ENCODE results near the gene VPS52.

The VPS52 gene

DNA sequence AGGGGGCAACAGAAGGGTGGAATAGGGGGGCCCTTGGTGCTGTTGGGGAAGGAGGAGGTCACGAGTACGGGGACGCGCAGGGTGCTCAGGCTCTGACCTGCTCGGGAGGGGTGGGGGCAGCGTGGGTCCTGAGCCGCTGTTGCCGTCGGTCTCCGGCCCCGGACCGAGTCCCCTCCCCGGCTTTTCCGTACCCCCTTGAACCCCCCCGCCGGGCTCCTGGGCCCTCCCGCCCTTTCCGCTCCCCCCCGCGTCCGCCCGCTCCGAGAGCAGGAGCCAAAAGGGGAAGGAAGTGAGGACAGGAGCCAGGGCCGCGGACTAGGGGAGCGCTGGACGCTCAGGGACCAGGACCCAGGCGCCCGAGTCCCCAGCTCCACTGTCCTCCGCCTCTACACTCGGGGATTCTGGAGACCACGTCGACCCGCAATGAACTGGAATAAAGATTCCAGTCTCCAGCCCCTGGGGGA lies 27.1 kb upstream of the VPS52 start, which contains the start of gene RGL2:
RGL2 (minus strand) TSS at position 170 of the 464 bp plus-strand sequence. CDS start 332 bp downstream, outside the sequence.
- no peak for TF ChIP-seq TEAD4 (IDR thresholded peaks at IDR 0.05)
- TF ChIP-seq ZBTB7A (IDR thresholded peaks at IDR 0.05; ENCODE audit: low read depth): peak; percentile 53; the same call in 1 of the 2 replicates

DNA sequence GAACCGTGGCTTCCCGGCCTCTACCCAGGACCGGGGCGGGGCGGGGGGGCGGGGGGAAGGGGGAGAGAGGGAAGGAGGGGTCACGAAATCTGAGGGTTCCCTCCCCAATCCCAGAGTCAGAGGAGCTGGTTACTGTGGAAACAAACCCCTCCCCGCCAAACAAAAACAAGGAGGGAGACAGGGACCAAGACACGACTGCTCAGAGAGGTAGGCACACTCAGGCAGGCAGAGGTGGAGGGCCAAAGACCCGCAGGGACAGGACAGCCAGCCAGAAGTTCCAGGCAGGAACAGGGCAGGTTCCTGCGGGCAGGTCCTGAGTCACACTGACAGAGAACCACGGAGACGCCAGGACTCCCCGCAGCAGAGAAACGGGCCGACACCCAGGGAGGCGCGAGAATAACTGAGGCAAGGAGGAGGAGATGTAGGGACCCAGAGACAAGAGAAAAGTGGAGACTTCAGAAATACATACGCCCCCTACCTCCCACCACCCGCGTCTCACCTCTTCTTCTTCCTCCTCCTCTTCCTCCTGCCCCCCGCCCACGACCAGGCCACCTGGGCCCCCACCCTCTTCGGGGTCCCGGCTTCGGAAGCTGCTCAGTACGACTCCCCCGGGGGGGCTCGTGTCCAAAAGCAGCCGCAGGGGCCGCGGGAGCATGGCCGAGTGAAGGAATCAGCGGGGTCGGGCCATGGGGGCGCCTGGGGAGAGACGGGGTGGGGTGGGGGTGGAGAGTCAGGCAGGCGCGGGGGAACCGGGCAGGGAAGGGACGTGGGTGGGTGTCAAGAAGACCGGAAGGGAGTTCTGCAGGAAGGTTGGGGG lies 26.5 kb upstream of the VPS52 start:
- TF ChIP-seq RAD21 (IDR thresholded peaks at IDR 0.05; ENCODE audit: low read depth) (no peak), TAF1 (IDR thresholded peaks at IDR 0.05; ENCODE audit: low read depth) (0 out of 2 replicates have a peak, but pooled peaks have one; percentile 29), ZBTB7A (IDR thresholded peaks at IDR 0.05; ENCODE audit: low read depth) (peak; percentile 12; the same call in 1 of the 2 replicates), NFIC (IDR thresholded peaks at IDR 0.05) (no peak), TEAD4 (IDR thresholded peaks at IDR 0.05) (no peak), CREB1 (IDR thresholded peaks at IDR 0.05; ENCODE audit: low read depth) (no peak), FOXM1 (IDR thresholded peaks at IDR 0.05; ENCODE audit: borderline replicate concordance, low read depth) (no peak), TCF12 (IDR thresholded peaks at IDR 0.05; ENCODE audit: low read depth) (no peak), YY1 (IDR thresholded peaks at IDR 0.05; ENCODE audit: low read depth) (no peak), EP300 (IDR thresholded peaks at IDR 0.05; ENCODE audit: borderline replicate concordance) (no peak)
- TF ChIP-seq, protein P1, sequence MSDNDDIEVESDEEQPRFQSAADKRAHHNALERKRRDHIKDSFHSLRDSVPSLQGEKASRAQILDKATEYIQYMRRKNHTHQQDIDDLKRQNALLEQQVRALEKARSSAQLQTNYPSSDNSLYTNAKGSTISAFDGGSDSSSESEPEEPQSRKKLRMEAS (IDR thresholded peaks at IDR 0.05): no peak; the same call in 1 of the 2 replicates

DNA sequence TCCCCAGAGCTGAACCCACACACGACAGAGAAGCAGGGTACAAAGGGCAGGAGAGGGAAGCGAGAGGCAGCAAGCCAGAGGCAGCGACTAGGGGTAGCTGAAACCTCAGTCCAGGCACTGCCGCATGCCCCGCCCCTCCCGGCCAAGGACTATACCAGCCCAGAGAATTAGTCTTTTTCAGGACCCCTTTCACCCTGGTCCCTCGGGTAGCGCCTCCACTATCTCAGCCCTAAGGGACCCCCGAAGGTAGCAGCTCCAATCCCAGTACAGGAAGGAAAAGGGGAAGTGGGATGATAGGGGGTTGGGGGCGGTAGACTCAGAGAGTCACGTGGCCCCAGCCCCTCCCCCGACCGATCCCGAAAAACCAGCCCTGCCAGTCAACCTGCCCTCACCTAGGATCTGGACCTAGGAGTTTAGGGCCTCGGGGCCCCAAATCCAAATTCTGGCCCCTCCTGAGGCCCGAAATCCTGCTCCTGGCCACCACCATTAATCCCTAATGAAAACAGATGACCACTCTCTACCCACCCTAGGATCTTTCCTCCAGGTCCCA lies 25.8 kb upstream of the VPS52 start:
- TF ChIP-seq TEAD4 (IDR thresholded peaks at IDR 0.05) (no peak), NFIC (IDR thresholded peaks at IDR 0.05) (no peak), CEBPB (IDR thresholded peaks at IDR 0.05) (no peak), RAD21 (IDR thresholded peaks at IDR 0.05; ENCODE audit: low read depth) (no peak), CREB1 (IDR thresholded peaks at IDR 0.05; ENCODE audit: low read depth) (no peak), EGR1 (IDR thresholded peaks at IDR 0.05) (no peak), EP300 (IDR thresholded peaks at IDR 0.05; ENCODE audit: borderline replicate concordance) (no peak; the same call in 1 of the 2 replicates), FOXM1 (IDR thresholded peaks at IDR 0.05; ENCODE audit: borderline replicate concordance, low read depth) (no peak), TAF1 (IDR thresholded peaks at IDR 0.05; ENCODE audit: low read depth) (no peak; the same call in 1 of the 2 replicates), ZBTB7A (IDR thresholded peaks at IDR 0.05; ENCODE audit: low read depth) (peak; percentile 78; the same call in 1 of the 2 replicates), YY1 (IDR thresholded peaks at IDR 0.05; ENCODE audit: low read depth) (no peak)
- TF ChIP-seq, protein P2, sequence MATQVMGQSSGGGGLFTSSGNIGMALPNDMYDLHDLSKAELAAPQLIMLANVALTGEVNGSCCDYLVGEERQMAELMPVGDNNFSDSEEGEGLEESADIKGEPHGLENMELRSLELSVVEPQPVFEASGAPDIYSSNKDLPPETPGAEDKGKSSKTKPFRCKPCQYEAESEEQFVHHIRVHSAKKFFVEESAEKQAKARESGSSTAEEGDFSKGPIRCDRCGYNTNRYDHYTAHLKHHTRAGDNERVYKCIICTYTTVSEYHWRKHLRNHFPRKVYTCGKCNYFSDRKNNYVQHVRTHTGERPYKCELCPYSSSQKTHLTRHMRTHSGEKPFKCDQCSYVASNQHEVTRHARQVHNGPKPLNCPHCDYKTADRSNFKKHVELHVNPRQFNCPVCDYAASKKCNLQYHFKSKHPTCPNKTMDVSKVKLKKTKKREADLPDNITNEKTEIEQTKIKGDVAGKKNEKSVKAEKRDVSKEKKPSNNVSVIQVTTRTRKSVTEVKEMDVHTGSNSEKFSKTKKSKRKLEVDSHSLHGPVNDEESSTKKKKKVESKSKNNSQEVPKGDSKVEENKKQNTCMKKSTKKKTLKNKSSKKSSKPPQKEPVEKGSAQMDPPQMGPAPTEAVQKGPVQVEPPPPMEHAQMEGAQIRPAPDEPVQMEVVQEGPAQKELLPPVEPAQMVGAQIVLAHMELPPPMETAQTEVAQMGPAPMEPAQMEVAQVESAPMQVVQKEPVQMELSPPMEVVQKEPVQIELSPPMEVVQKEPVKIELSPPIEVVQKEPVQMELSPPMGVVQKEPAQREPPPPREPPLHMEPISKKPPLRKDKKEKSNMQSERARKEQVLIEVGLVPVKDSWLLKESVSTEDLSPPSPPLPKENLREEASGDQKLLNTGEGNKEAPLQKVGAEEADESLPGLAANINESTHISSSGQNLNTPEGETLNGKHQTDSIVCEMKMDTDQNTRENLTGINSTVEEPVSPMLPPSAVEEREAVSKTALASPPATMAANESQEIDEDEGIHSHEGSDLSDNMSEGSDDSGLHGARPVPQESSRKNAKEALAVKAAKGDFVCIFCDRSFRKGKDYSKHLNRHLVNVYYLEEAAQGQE (IDR thresholded peaks at IDR 0.05; ENCODE audit: low read depth): no peak
- TF ChIP-seq, protein P1 (IDR thresholded peaks at IDR 0.05): peak; percentile 54
- TF ChIP-seq, protein P3, sequence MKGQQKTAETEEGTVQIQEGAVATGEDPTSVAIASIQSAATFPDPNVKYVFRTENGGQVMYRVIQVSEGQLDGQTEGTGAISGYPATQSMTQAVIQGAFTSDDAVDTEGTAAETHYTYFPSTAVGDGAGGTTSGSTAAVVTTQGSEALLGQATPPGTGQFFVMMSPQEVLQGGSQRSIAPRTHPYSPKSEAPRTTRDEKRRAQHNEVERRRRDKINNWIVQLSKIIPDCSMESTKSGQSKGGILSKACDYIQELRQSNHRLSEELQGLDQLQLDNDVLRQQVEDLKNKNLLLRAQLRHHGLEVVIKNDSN (IDR thresholded peaks at IDR 0.05): peak; percentile 98

DNA sequence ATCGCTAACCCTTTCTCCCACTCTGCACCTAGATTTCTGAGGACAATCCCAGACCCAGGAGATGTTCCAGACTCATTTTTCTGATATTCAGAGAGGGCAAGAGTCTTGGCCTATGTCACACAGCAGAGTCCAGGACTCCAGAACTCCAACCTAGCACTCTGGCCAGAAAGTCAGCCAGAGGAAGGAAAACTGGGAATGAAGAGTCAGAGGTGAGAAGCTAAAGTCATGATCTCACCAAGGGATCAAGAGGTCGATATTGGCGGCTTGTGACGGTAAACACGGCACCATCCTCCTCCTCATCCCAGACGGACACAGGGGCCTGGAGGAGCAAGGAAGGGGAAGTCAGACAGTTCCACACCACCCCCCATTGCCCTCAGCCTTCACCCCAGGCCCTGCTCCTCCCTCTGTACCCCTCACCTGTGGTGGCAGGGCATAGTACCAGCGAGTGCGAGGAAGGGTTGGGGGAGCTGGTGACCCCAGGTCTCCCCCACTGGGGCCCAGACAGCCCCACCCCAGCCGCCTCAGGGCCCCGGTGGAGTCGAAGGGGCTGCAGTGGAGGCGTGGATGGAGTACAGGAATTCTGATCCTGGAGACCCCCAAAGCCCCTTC lies 25.2 kb upstream of the VPS52 start:
- TF ChIP-seq NFIC (IDR thresholded peaks at IDR 0.05) (no peak), TEAD4 (IDR thresholded peaks at IDR 0.05) (no peak), TAF1 (IDR thresholded peaks at IDR 0.05; ENCODE audit: low read depth) (no peak), CREB1 (IDR thresholded peaks at IDR 0.05; ENCODE audit: low read depth) (no peak), CEBPB (IDR thresholded peaks at IDR 0.05) (no peak), FOXM1 (IDR thresholded peaks at IDR 0.05; ENCODE audit: borderline replicate concordance, low read depth) (no peak), ZBTB7A (IDR thresholded peaks at IDR 0.05; ENCODE audit: low read depth) (no peak), EP300 (IDR thresholded peaks at IDR 0.05; ENCODE audit: borderline replicate concordance) (no peak), TCF12 (IDR thresholded peaks at IDR 0.05; ENCODE audit: low read depth) (no peak), RAD21 (IDR thresholded peaks at IDR 0.05; ENCODE audit: low read depth) (no peak), EGR1 (IDR thresholded peaks at IDR 0.05) (no peak), YY1 (IDR thresholded peaks at IDR 0.05; ENCODE audit: low read depth) (no peak)
- TF ChIP-seq, protein P3 (IDR thresholded peaks at IDR 0.05): no peak
- TF ChIP-seq, protein P1 (IDR thresholded peaks at IDR 0.05): no peak
- TF ChIP-seq, protein P2 (IDR thresholded peaks at IDR 0.05; ENCODE audit: low read depth): no peak

Data from Ishikawa (cell line).